Lung (tissue), 12 donors: ENCODE measurements around the gene NR1I2. TPM values are rescaled to one million over a fixed set of nuclear protein-coding genes. Genes with fewer than 3 reads are reported as not detected.

ENCODE experiments used
- ATAC-seq: fragments of 200-7000 bp; cut with Tn5 transposase; one replicate; pipeline ENCODE4 v1.9.1; 2020; ENCODE audit warnings: moderate number of reproducible peaks; ENCODE audit not compliant: insufficient read depth, low FRiP score
- DNase-seq, 3 donors: peaks; one replicate each; pipeline ENCODE4 v3.0.0-alpha.2; 2013 to 2017
- H3K27ac ChIP-seq, 2 donors: one replicate each; pipeline ENCODE4 v1.5.1; 2013; ENCODE audit warnings: mild to moderate bottlenecking in 2 of 2, moderate library complexity in 2 of 2, control low read depth in 1 of 2, inconsistent platforms in 1 of 2, low read depth in 1 of 2, low read length in 1 of 2
- H3K27me3 ChIP-seq, 3 donors: one replicate each; pipeline ENCODE4 v1.5.1; 2013; ENCODE audit warnings: low read length in 2 of 3; ENCODE audit not compliant: control insufficient read depth in 3 of 3, insufficient read depth in 3 of 3
- H3K36me3 ChIP-seq, 4 donors: one replicate each; pipeline ENCODE4 v1.5.1; 2013; ENCODE audit warnings: low read length in 4 of 4, mild to moderate bottlenecking in 1 of 4, moderate library complexity in 1 of 4; ENCODE audit not compliant: control insufficient read depth in 4 of 4, insufficient read depth in 4 of 4
- H3K4me1 ChIP-seq, 5 donors: one replicate each; pipeline ENCODE4 v1.5.1; 2013; ENCODE audit warnings: low read length in 5 of 5, mild to moderate bottlenecking in 2 of 5, moderate library complexity in 1 of 5; ENCODE audit not compliant: control insufficient read depth in 5 of 5, insufficient read depth in 5 of 5
- H3K4me3 ChIP-seq: one replicate; pipeline ENCODE4 v1.5.1; 2013; ENCODE audit warnings: mild to moderate bottlenecking, control low read depth, moderate library complexity
- H3K9ac ChIP-seq, 2 donors: one replicate each; pipeline ENCODE4 v1.5.1; 2013; ENCODE audit warnings: low read length in 2 of 2, control low read depth in 1 of 2; ENCODE audit not compliant: insufficient read depth in 1 of 2
- H3K9me3 ChIP-seq, 4 donors: one replicate each; pipeline ENCODE4 v1.5.1; 2013; ENCODE audit warnings: low read length in 3 of 4, mild to moderate bottlenecking in 1 of 4, moderate library complexity in 1 of 4; ENCODE audit not compliant: control insufficient read depth in 4 of 4, insufficient read depth in 3 of 4
- whole genome bisulfite sequencing, 2 donors: extraction: QIAGEN DNeasy Blood & Tissue Kit; methylation state at CpG; one replicate each; pipeline ENCODE4 v1.1.7; 2013; 5-methylcytosine and 5-hydroxymethylcytosine counted together
- polyA plus RNA-seq, 2 donors: library from polyadenylated mRNA; stranded (reverse); fragments of 200-250 nt; gene quantifications; one replicate each; pipeline ENCODE4 v1.2.1, GENCODE V29; 2013
- total RNA-seq, 2 donors: library from RNA; depleted of rRNA in 1 of 2; stranded (reverse); fragments of >200 nt in 1 of 2; gene quantifications; one replicate each; pipeline ENCODE4 v1.2.1, GENCODE V29; 2014 to 2021
- TF ChIP-seq, protein P1 (sequence below): IDR thresholded peaks from 2 replicates; pipeline ENCODE4 v1.5.1; 2012; ENCODE audit warnings: mild to moderate bottlenecking; ENCODE audit errors: control extremely low read depth, extremely low read depth
- donor health status: control.
- donor health status: control.
- donor health status: Bipolar disorder and iron deficiency.
- donor health status: healthy.
- donor health status: DM: yes; HTN: yes; CAD: no.

The NR1I2 gene
- total and polyA plus RNA-seq, 4 donors, result 0.08 to 0.55 (median 0.22) TPM

DNA sequence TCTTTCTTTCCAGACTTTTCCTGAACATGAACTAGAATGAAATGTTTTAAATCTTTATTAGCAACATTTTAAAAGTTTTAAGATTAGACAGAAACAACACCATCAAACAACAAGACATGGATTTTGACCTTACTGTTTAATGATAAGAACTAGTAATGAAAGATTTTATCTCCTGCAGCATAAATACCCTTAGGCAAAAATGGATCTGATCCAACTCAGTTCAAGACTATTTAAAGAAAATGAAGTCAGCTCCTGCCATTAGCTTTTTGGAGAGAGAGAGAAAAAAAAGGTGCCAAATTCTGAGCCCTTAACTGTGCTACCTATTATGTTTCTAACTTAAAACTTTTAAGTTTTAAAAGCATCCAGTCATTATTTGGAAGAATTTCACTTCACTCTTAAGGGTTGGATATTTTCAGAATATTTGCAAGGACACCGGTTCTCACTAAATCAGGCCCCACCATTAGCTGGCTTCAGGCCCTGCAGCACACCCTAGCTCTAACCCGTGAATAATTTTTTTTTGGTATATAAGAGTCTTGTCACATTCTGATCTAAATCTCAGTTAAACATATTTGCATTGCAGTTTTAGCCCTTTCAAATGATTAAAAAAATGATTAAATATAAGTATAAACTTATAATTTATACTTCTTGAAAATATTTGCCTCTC lies 60.0 kb downstream of the NR1I2 start:
- no peak for ATAC-seq
- Histone ChIP-seq H3K27me3 (no peaks in the 10 kb centered on the region), H3K9ac (no peak overlapping the region), H3K4me3 (no peak overlapping the region), H3K27ac (no peak overlapping the region), H3K36me3 (peaks cover 0 to 7% (median 2%) of the 10 kb centered on the region in 4 donors), H3K4me1 (peaks cover 0 to 3% (median 0%) of the 10 kb centered on the region in 5 donors), H3K9me3 (no peaks in the 10 kb centered on the region)
- TF ChIP-seq, protein P1, sequence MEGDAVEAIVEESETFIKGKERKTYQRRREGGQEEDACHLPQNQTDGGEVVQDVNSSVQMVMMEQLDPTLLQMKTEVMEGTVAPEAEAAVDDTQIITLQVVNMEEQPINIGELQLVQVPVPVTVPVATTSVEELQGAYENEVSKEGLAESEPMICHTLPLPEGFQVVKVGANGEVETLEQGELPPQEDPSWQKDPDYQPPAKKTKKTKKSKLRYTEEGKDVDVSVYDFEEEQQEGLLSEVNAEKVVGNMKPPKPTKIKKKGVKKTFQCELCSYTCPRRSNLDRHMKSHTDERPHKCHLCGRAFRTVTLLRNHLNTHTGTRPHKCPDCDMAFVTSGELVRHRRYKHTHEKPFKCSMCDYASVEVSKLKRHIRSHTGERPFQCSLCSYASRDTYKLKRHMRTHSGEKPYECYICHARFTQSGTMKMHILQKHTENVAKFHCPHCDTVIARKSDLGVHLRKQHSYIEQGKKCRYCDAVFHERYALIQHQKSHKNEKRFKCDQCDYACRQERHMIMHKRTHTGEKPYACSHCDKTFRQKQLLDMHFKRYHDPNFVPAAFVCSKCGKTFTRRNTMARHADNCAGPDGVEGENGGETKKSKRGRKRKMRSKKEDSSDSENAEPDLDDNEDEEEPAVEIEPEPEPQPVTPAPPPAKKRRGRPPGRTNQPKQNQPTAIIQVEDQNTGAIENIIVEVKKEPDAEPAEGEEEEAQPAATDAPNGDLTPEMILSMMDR, result no peak
- peak in 2 of 3 donors; percentile 23 to 29 for DNase-seq
- 54 to 65% methylated on average over 2 of the region's 2 CpGs for WGBS, 2 donors

GRCh38 chr3:119849126-119849525 lies 67.2 kb downstream of the NR1I2 start:
- H3K27ac ChIP-seq, result no peak overlapping the region
- DNase-seq (no peak), ATAC-seq (no peak)
- H3K27me3 ChIP-seq, result no peaks in the 10 kb centered on the region
- H3K4me1 ChIP-seq, result no peaks in the 10 kb centered on the region
- peaks cover 0 to 3% (median 0%) of the 10 kb centered on the region in 4 donors for H3K36me3 ChIP-seq
- H3K9ac ChIP-seq, result no peak overlapping the region
- 97 to 98% methylated on average over 2 of the region's 2 CpGs for WGBS, 2 donors
- no peaks in the 10 kb centered on the region for H3K9me3 ChIP-seq
- H3K4me3 ChIP-seq, result no peak overlapping the region
- TF ChIP-seq, protein P1, result no peak

GRCh38 chr3:119856695-119857094 lies 74.8 kb downstream of the NR1I2 start:
- Histone ChIP-seq H3K4me1 (peaks cover 0 to 2% (median 0%) of the 10 kb centered on the region in 5 donors), H3K9ac (no peak overlapping the region), H3K27me3 (no peaks in the 10 kb centered on the region), H3K27ac (no peak overlapping the region), H3K4me3 (no peak overlapping the region), H3K9me3 (peaks cover 0 to 7% (median 3%) of the 10 kb centered on the region in 4 donors), H3K36me3 (peaks cover 2 to 29% (median 18%) of the 10 kb centered on the region in 4 donors)
- ATAC-seq (no peak), DNase-seq (no peak)
- WGBS, 2 donors, result 96 to 98% methylated on average over 3 of the region's 3 CpGs
- TF ChIP-seq, protein P1, result no peak
